ENCODE results near the gene DOCK3. TPM values are rescaled to one million over a fixed set of nuclear protein-coding genes. Genes with fewer than 3 reads are reported as not detected.

Gene DOCK3
- total RNA-seq, 1 donor from 2014 or later = 0.51 TPM

GRCh38 chr3:51389423-51390183 lies 714.9 kb downstream of the DOCK3 start:
- peak; percentile 56 for DNase-seq

- DNase-seq = no peak
These were observed 715.7 kb downstream of the DOCK3 start for GRCh38 chr3:51390246-51391074.

GRCh38 chr3:51391075-51391565 lies 716.4 kb downstream of the DOCK3 start, which contains the start of gene RBM15B:
RBM15B (plus strand) TSS chr3:51391285; CDS start chr3:51391400, 115 bp downstream.
- DNase-seq = peak; percentile 98

GRCh38 chr3:51391566-51392354 lies 717.0 kb downstream of the DOCK3 start:
- peak; percentile 38 for DNase-seq

GRCh38 chr3:51392355-51393133 lies 717.8 kb downstream of the DOCK3 start:
- no peak for DNase-seq

DNA sequence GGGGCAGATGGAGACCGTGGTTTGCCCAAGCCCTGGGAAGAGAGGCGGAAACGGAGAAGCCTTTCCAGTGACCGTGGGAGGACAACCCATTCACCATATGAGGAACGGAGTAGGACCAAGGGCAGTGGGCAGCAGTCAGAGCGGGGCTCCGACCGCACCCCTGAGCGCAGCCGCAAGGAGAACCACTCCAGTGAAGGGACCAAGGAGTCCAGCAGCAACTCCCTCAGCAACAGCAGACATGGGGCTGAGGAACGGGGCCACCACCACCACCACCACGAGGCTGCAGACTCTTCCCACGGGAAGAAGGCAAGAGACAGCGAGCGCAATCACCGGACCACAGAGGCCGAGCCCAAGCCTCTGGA lies 718.4 kb downstream of the DOCK3 start:
- no peak for DNase-seq

DNA sequence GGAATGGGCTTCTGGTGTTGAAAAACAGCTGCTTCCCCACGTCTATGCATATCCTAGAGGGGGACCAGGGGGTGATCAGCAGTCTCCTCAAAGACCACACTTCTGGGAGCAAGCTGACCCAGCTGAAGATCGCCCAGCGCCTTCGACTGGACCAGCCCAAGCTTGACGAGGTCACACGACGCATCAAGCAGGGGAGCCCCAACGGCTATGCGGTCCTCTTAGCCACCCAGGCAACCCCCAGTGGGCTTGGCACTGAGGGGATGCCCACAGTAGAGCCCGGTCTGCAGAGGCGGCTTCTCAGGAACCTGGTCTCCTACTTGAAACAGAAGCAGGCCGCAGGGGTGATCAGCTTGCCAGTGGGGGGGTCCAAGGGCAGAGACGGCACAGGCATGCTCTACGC lies 718.8 kb downstream of the DOCK3 start:
- DNase-seq = no peak

- DNase-seq = no peak
These were observed 719.8 kb downstream of the DOCK3 start for GRCh38 chr3:51394541-51394940.

- no peak for DNase-seq
These were observed 720.9 kb downstream of the DOCK3 start for GRCh38 chr3:51395493-51396213.

- no peak for DNase-seq
These were observed 721.7 kb downstream of the DOCK3 start for GRCh38 chr3:51396401-51396800.

GRCh38 chr3:51397392-51397791 lies 722.7 kb downstream of the DOCK3 start:
- no peak for DNase-seq

GRCh38 chr3:51398595-51399310 lies 724.0 kb downstream of the DOCK3 start:
- no peak for DNase-seq

DNA sequence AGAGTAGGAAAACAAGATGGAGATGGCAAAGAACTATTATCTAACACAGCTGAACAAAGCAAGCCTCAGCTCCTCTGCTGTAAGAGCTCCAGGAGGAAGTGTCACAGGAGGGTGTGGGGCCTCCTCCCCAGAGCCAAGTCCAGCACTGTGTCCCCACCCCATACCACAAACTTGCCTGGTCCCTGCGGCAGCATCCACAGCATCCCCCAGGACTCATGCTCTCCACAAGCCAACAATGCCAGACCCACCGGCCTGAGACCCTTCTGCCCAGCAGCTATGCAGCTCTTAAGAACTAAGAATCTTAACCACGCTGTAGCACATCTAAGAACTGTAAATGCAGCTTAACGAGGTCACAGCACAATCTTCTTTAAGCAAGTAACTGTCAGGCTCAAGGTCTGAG lies 725.4 kb downstream of the DOCK3 start:
- DNase-seq = no peak

DNA sequence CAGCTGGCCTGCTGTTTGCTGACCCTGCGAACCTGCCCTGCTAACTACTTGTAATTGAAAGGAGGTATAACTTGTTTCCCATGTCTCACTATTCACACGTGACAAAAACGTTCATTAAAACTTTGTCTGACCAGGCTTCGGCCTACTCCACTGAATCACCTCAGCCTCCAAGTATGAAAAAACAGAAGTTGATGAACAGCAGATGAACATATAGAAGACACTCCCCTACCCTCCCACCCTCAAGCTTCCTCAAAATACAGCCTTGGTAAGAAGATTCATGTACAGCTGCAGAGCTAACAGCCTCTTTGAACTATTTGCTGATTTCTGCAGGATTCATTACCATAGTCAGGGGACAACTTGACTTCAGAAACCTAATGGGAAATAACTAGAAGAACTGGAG lies 727.0 kb downstream of the DOCK3 start:
- DNase-seq = no peak

GRCh38 chr3:51403675-51404074 lies 728.9 kb downstream of the DOCK3 start:
- no peak for DNase-seq

DNA sequence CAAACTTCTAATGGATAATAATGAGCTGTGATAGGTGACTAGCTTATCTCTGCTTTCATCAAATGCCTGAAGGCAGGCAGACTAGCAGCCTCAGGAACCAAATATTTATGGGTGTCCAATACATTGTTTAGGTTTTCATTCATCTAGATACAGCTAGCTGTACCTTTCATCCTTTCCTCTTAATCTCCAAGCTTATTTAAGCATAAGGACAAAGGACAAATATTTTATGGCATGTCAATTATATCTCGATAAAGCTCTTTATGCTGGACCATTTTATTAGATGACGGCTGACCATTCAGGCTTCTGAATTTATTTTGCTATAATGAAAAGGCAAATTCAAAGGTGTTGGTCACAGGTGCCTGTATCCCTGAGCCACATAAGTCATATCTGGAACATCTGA lies 733.3 kb downstream of the DOCK3 start:
- no peak for DNase-seq

- DNase-seq = no peak
These were observed 734.1 kb downstream of the DOCK3 start for GRCh38 chr3:51408813-51409212.

GRCh38 chr3:51422211-51422610 lies 747.5 kb downstream of the DOCK3 start:
- DNase-seq = no peak

- DNase-seq = no peak
These were observed 752.2 kb downstream of the DOCK3 start for GRCh38 chr3:51426921-51427320.

DNA sequence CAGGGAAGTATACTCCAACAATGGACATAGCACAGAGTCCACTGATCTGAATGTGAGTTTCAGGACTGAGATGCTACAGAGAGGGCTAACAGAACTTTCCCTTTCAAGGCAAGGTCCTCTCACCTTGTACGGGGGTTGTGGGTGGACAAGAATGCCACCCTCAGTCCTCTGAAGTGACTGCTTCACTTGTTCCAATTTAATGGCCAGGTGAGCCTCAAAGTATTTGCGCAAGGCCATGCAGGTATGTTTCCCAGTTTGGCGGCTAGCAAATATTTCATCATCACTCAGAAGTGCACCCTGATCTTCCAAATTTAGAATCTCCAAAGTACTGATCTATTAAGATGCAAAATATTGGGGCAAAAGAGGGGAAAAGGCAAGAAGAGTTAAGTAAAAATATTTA lies 754.4 kb downstream of the DOCK3 start:
- no peak for DNase-seq

All from tongue (tissue), 2 donors.